ENCODE data around the gene RAX2.

GRCh38 chr19:3725121-3725520, 46.9 kb downstream of the RAX2 start:
- TF ChIP-seq CTCF (IDR thresholded peaks at IDR 0.05; ENCODE audit: low read length) (no peak), EZH2phosphoT487 (IDR thresholded peaks at IDR 0.05; ENCODE audit: low read length) (no peak), EZH2 (optimal IDR thresholded peaks at IDR 0.05; ENCODE audit: low read depth, low read length) (no peak)
